ENCODE data around the gene ZBTB47.

The ZBTB47 gene

GRCh38 chr3:42665050-42665878 is 11.8 kb downstream of the ZBTB47 start:
- no peak for DNase-seq (ENCODE audit: low spot score)

GRCh38 chr3:42666022-42666421 is 12.5 kb downstream of the ZBTB47 start:
- DNase-seq (ENCODE audit: low spot score) = no peak

- no peak for DNase-seq (ENCODE audit: low spot score)
Measured at GRCh38 chr3:42666577-42666998, 13.1 kb downstream of the ZBTB47 start.

- no peak for DNase-seq (ENCODE audit: low spot score)
Measured at GRCh38 chr3:42667096-42667522, 13.6 kb downstream of the ZBTB47 start.

- DNase-seq (ENCODE audit: low spot score) = no peak
Measured at GRCh38 chr3:42667523-42668412, 14.3 kb downstream of the ZBTB47 start.

- DNase-seq (ENCODE audit: low spot score) = no peak
Measured at GRCh38 chr3:42668413-42668760, 14.9 kb downstream of the ZBTB47 start.

- no peak for DNase-seq (ENCODE audit: low spot score)
Measured at GRCh38 chr3:42668793-42669217, 15.3 kb downstream of the ZBTB47 start.

- no peak for DNase-seq (ENCODE audit: low spot score)
Measured at GRCh38 chr3:42670051-42670576, 16.6 kb downstream of the ZBTB47 start.

- no peak for DNase-seq (ENCODE audit: low spot score)
Measured at GRCh38 chr3:42670670-42671069, 17.2 kb downstream of the ZBTB47 start.

- no peak for DNase-seq (ENCODE audit: low spot score)
Measured at GRCh38 chr3:42672515-42672914, 19.0 kb downstream of the ZBTB47 start.

- DNase-seq (ENCODE audit: low spot score) = no peak
Measured at GRCh38 chr3:42673082-42673481, 19.6 kb downstream of the ZBTB47 start.

- DNase-seq (ENCODE audit: low spot score) = no peak
Measured at GRCh38 chr3:42674146-42674545, 20.6 kb downstream of the ZBTB47 start.

- DNase-seq (ENCODE audit: low spot score) = no peak
Measured at GRCh38 chr3:42675909-42676308, 22.4 kb downstream of the ZBTB47 start.

GRCh38 chr3:42678447-42678846 is 24.9 kb downstream of the ZBTB47 start:
- no peak for DNase-seq (ENCODE audit: low spot score)

GRCh38 chr3:42680271-42680670 is 26.8 kb downstream of the ZBTB47 start:
- DNase-seq (ENCODE audit: low spot score) = no peak

GRCh38 chr3:42680806-42681205 is 27.3 kb downstream of the ZBTB47 start:
- DNase-seq (ENCODE audit: low spot score) = no peak

- peak; percentile 75 for DNase-seq (ENCODE audit: low spot score)
Measured at GRCh38 chr3:42681361-42682038, 28.0 kb downstream of the ZBTB47 start.

GRCh38 chr3:42682301-42683070 is 29.0 kb downstream of the ZBTB47 start:
- DNase-seq (ENCODE audit: low spot score) = no peak

GRCh38 chr3:42683875-42684598 is 30.5 kb downstream of the ZBTB47 start:
- DNase-seq (ENCODE audit: low spot score) = peak; percentile 87

- DNase-seq (ENCODE audit: low spot score) = no peak
Measured at GRCh38 chr3:42684632-42685362, 31.3 kb downstream of the ZBTB47 start.

All from putamen (tissue), 1 donor.